Naive thymus-derived CD4-positive, alpha-beta T cell (primary cell): ENCODE measurements around the gene RNGTT. TPM values are rescaled to one million over a fixed set of nuclear protein-coding genes. Genes with fewer than 3 reads are reported as not detected.

Experiments
- ATAC-seq: fragments of 150-1000 bp; cut with Tn5 transposase; 2 replicates; pipeline ENCODE4 v1.10.0; 2021; ENCODE audit warnings: mild to moderate bottlenecking, moderate library complexity
- CTCF ChIA-PET: fragments of 350-600 bp; sonication (Branson Sonifier 250); formaldehyde crosslinking; loops from one replicate; lab custom pipeline; 2021; ENCODE audit warnings: antibody characterized with exemption; lab: Charles Lee
- POLR2A ChIA-PET: fragments of 350-600 bp; sonication (Branson Sonifier 250); formaldehyde crosslinking; loops from one replicate; lab custom pipeline; 2021; ENCODE audit warnings: antibody characterized with exemption, inconsistent platforms; lab: Charles Lee
- DNase-seq, 9 donors: peaks; one replicate each; pipeline versions ENCODE4 v3.0.0 to v3.0.0-alpha.2; 2020 to 2022; ENCODE audit warnings: mixed read lengths in 1 of 9
- H3K27ac ChIP-seq: one replicate; pipeline ENCODE4 v1.7.0; 2013; ENCODE audit warnings: mild to moderate bottlenecking, low read depth, low read length, moderate library complexity
- H3K27me3 ChIP-seq, 2 donors: one replicate each; pipeline ENCODE4 v1.7.0; 2013; ENCODE audit warnings: low read length in 2 of 2, mild to moderate bottlenecking in 2 of 2, moderate library complexity in 2 of 2; ENCODE audit not compliant: control insufficient read depth in 2 of 2, insufficient read depth in 2 of 2
- H3K36me3 ChIP-seq, 3 experiments: 1 replicate in 2 of 3; 2 replicates in 1 of 3; pipeline ENCODE4 v1.7.0; 2013; ENCODE audit warnings: low read length in 3 of 3, mild to moderate bottlenecking in 3 of 3, moderate library complexity in 1 of 3; ENCODE audit not compliant: insufficient read depth in 3 of 3, control insufficient read depth in 2 of 3
- H3K4me1 ChIP-seq, 2 donors: one replicate each; pipeline ENCODE4 v1.7.0; 2013; ENCODE audit warnings: low read length in 2 of 2, mild to moderate bottlenecking in 2 of 2, moderate library complexity in 1 of 2; ENCODE audit not compliant: control insufficient read depth in 2 of 2, insufficient read depth in 2 of 2
- H3K4me3 ChIP-seq: 2 replicates; pipeline ENCODE4 v1.7.0; 2013; ENCODE audit warnings: mild to moderate bottlenecking, low read length
- H3K9me3 ChIP-seq, 3 experiments: 1 replicate in 2 of 3; 2 replicates in 1 of 3; pipeline ENCODE4 v1.7.0; 2013; ENCODE audit warnings: low read length in 3 of 3; ENCODE audit not compliant: control insufficient read depth in 2 of 3
- H3K27ac Mint-ChIP-seq, 9 donors: one replicate each; pipeline ENCODE4 v1.8.0; 2020 to 2022; ENCODE audit warnings: mixed read lengths in 9 of 9, mild to moderate bottlenecking in 8 of 9, moderate library complexity in 5 of 9, inconsistent platforms in 2 of 9
- H3K27me3 Mint-ChIP-seq, 5 donors: one replicate each; pipeline ENCODE4 v1.8.0; 2021 to 2022; ENCODE audit warnings: mixed read lengths in 5 of 5, mild to moderate bottlenecking in 1 of 5
- H3K36me3 Mint-ChIP-seq, 5 donors: one replicate each; pipeline ENCODE4 v1.8.0; 2020 to 2022; ENCODE audit warnings: mixed read lengths in 5 of 5, mild to moderate bottlenecking in 3 of 5, inconsistent platforms in 1 of 5
- H3K4me1 Mint-ChIP-seq, 7 donors: one replicate each; pipeline ENCODE4 v1.8.0; 2020 to 2022; ENCODE audit warnings: mixed read lengths in 7 of 7, mild to moderate bottlenecking in 3 of 7, inconsistent platforms in 1 of 7
- H3K4me3 Mint-ChIP-seq, 10 donors: one replicate each; pipeline ENCODE4 v1.8.0; 2020 to 2022; ENCODE audit warnings: mild to moderate bottlenecking in 10 of 10, mixed read lengths in 10 of 10, moderate library complexity in 6 of 10, inconsistent platforms in 2 of 10
- H3K9me3 Mint-ChIP-seq, 11 donors: one replicate each; pipeline ENCODE4 v1.8.0; 2020 to 2022; ENCODE audit warnings: mixed read lengths in 11 of 11, mild to moderate bottlenecking in 4 of 11, inconsistent platforms in 1 of 11, moderate library complexity in 1 of 11
- intact Hi-C, 2 donors: fragments of 100-400 bp; cut with micrococcal nuclease; formaldehyde crosslinking; loops; one replicate each; pipeline ENCODE4 v1.15.1; 2023
- polyA plus RNA-seq, 2 donors: library from polyadenylated mRNA; unstranded; fragments of 300-500 nt; fragmentation: Illumina TruSeq; gene quantifications; one replicate each; pipeline ENCODE4 v1.2.3, GENCODE V29; 2021
- total RNA-seq, 6 experiments: library from RNA in 5 of 6; stranded (reverse) in 5 of 6; gene quantifications; 1 replicate in 5 of 6; 2 replicates in 1 of 6; pipeline ENCODE4 v1.2.3 and lab custom pipeline; 2021 to 2026

RNGTT gene
- total and polyA plus RNA-seq, 7 experiments from 2014 or later = 15.4 to 26.5 (median 19.3) TPM

- Mint-ChIP-seq H3K4me3 (no peak overlapping the region), H3K36me3 (peaks cover 0 to 18% (median 12%) of the 10 kb centered on the region in 5 donors), H3K9me3 (peaks cover 0 to 4% (median 0%) of the 10 kb centered on the region in 11 donors), H3K27me3 (no peaks in the 10 kb centered on the region), H3K4me1 (peaks cover 0 to 19% (median 7%) of the 10 kb centered on the region in 7 donors), H3K27ac (peak overlapping the region in 1 of 9 donors; percentile 53)
- no peak overlapping the region for H3K27ac ChIP-seq
- no peak overlapping the region for H3K4me3 ChIP-seq
- ChIA-PET POLR2A (no interaction called here), CTCF (no interaction called here)
- no peak for DNase-seq
- ATAC-seq = no peak
- no peaks in the 10 kb centered on the region for H3K36me3 ChIP-seq
- no peaks in the 10 kb centered on the region for H3K27me3 ChIP-seq
- intact Hi-C loops = no loop called here
- H3K4me1 ChIP-seq = no peaks in the 10 kb centered on the region
- no peaks in the 10 kb centered on the region for H3K9me3 ChIP-seq
Observed at GRCh38 chr6:88705601-88706000, 257.8 kb downstream of the RNGTT start.

GRCh38 chr6:88704980-88705379 lies 258.4 kb downstream of the RNGTT start:
- Histone ChIP-seq H3K4me3 (no peak overlapping the region), H3K36me3 (no peaks in the 10 kb centered on the region), H3K9me3 (no peaks in the 10 kb centered on the region), H3K27me3 (no peaks in the 10 kb centered on the region), H3K27ac (no peak overlapping the region), H3K4me1 (no peaks in the 10 kb centered on the region)
- Mint-ChIP-seq H3K4me1 (peaks cover 0 to 19% (median 9%) of the 10 kb centered on the region in 7 donors), H3K27me3 (no peaks in the 10 kb centered on the region), H3K36me3 (peaks cover 0 to 18% (median 12%) of the 10 kb centered on the region in 5 donors), H3K4me3 (no peak overlapping the region), H3K9me3 (peaks cover 0 to 4% (median 0%) of the 10 kb centered on the region in 11 donors), H3K27ac (no peak overlapping the region)
- intact Hi-C loops = no loop called here
- ATAC-seq (no peak), DNase-seq (no peak)
- POLR2A ChIA-PET = no interaction called here
- CTCF ChIA-PET = no interaction called here

- no peaks in the 10 kb centered on the region for H3K27me3 ChIP-seq
Observed at GRCh38 chr6:88702956-88703556, 260.4 kb downstream of the RNGTT start.

GRCh38 chr6:88698661-88699060 lies 264.8 kb downstream of the RNGTT start:
- Histone ChIP-seq H3K36me3 (no peaks in the 10 kb centered on the region), H3K27me3 (no peaks in the 10 kb centered on the region), H3K4me3 (no peak overlapping the region), H3K27ac (no peak overlapping the region), H3K4me1 (no peaks in the 10 kb centered on the region), H3K9me3 (no peaks in the 10 kb centered on the region)
- H3K4me1 Mint-ChIP-seq = peaks cover 0 to 17% (median 6%) of the 10 kb centered on the region in 7 donors
- no peak overlapping the region for H3K4me3 Mint-ChIP-seq
- ChIA-PET CTCF (no interaction called here), POLR2A (no interaction called here)
- H3K27ac Mint-ChIP-seq = no peak overlapping the region
- H3K27me3 Mint-ChIP-seq = no peaks in the 10 kb centered on the region
- H3K36me3 Mint-ChIP-seq = peaks cover 5 to 37% (median 30%) of the 10 kb centered on the region in 5 donors
- no peak for ATAC-seq
- intact Hi-C loops = no loop called here
- no peak for DNase-seq
- H3K9me3 Mint-ChIP-seq = peaks cover 3 to 14% (median 4%) of the 10 kb centered on the region in 11 donors

More at GRCh38 chr6:88702956-88703556, 260.4 kb downstream of the RNGTT start:
- CTCF ChIA-PET = interaction anchor here (0.6 kb wide), 1 partner anchor 23 kb away, joined by 3 read pairs; no protein-coding TSS in a partner anchor
- H3K4me1 ChIP-seq = no peaks in the 10 kb centered on the region
- H3K27ac Mint-ChIP-seq = no peak overlapping the region
- peaks cover 0 to 18% (median 12%) of the 10 kb centered on the region in 5 donors for H3K36me3 Mint-ChIP-seq
- peaks cover 0 to 4% (median 0%) of the 10 kb centered on the region in 11 donors for H3K9me3 Mint-ChIP-seq
- H3K4me1 Mint-ChIP-seq = peaks cover 0 to 17% (median 9%) of the 10 kb centered on the region in 7 donors
- no peaks in the 10 kb centered on the region for H3K27me3 Mint-ChIP-seq
- no peak for ATAC-seq
- no peaks in the 10 kb centered on the region for H3K9me3 ChIP-seq
- no peaks in the 10 kb centered on the region for H3K36me3 ChIP-seq
- POLR2A ChIA-PET = no interaction called here
- no peak overlapping the region for H3K4me3 Mint-ChIP-seq
- H3K4me3 ChIP-seq = no peak overlapping the region
- intact Hi-C loops = no loop called here
- DNase-seq = no peak
- no peak overlapping the region for H3K27ac ChIP-seq

GRCh38 chr6:88695937-88696336 lies 267.5 kb downstream of the RNGTT start:
- ATAC-seq = no peak
- CTCF ChIA-PET = no interaction called here
- POLR2A ChIA-PET = no interaction called here

GRCh38 chr6:88683734-88684133 lies 279.7 kb downstream of the RNGTT start:
- CTCF ChIA-PET = no interaction called here

More at GRCh38 chr6:88695937-88696336, 267.5 kb downstream of the RNGTT start:
- Histone ChIP-seq H3K9me3 (no peaks in the 10 kb centered on the region), H3K4me1 (no peaks in the 10 kb centered on the region), H3K4me3 (no peak overlapping the region), H3K27ac (no peak overlapping the region), H3K36me3 (no peaks in the 10 kb centered on the region), H3K27me3 (no peaks in the 10 kb centered on the region)
- Mint-ChIP-seq H3K27me3 (no peaks in the 10 kb centered on the region), H3K27ac (no peak overlapping the region), H3K9me3 (peaks cover 2 to 14% (median 6%) of the 10 kb centered on the region in 11 donors), H3K4me3 (no peak overlapping the region), H3K4me1 (peaks cover 3 to 24% (median 8%) of the 10 kb centered on the region in 7 donors), H3K36me3 (peaks cover 10 to 51% (median 41%) of the 10 kb centered on the region in 5 donors)
- DNase-seq = no peak
- intact Hi-C loops = no loop called here

GRCh38 chr6:88680654-88681053 lies 282.8 kb downstream of the RNGTT start:
- DNase-seq (no peak), ATAC-seq (no peak)
- peaks cover 0 to 6% (median 0%) of the 10 kb centered on the region in 11 donors for H3K9me3 Mint-ChIP-seq
- H3K9me3 ChIP-seq = no peaks in the 10 kb centered on the region
- ChIA-PET POLR2A (no interaction called here), CTCF (no interaction called here)
- no peaks in the 10 kb centered on the region for H3K4me1 ChIP-seq
- no peak overlapping the region for H3K27ac Mint-ChIP-seq
- H3K27ac ChIP-seq = no peak overlapping the region
- no peak overlapping the region for H3K4me3 ChIP-seq
- intact Hi-C loops = no loop called here
- H3K4me1 Mint-ChIP-seq = peaks cover 0 to 16% (median 9%) of the 10 kb centered on the region in 7 donors
- H3K36me3 Mint-ChIP-seq = peaks cover 5 to 61% (median 26%) of the 10 kb centered on the region in 5 donors
- peaks cover 0 to 6% (median 0%) of the 10 kb centered on the region in 3 experiments for H3K36me3 ChIP-seq
- H3K27me3 ChIP-seq = no peaks in the 10 kb centered on the region
- no peaks in the 10 kb centered on the region for H3K27me3 Mint-ChIP-seq
- H3K4me3 Mint-ChIP-seq = no peak overlapping the region

More at GRCh38 chr6:88683734-88684133, 279.7 kb downstream of the RNGTT start:
- no peak overlapping the region for H3K4me3 Mint-ChIP-seq
- H3K4me1 Mint-ChIP-seq = peaks cover 0 to 16% (median 9%) of the 10 kb centered on the region in 7 donors
- ATAC-seq (no peak), DNase-seq (no peak)
- no peaks in the 10 kb centered on the region for H3K9me3 ChIP-seq
- H3K27me3 Mint-ChIP-seq = no peaks in the 10 kb centered on the region
- no peaks in the 10 kb centered on the region for H3K4me1 ChIP-seq
- no peak overlapping the region for H3K4me3 ChIP-seq
- intact Hi-C loops = no loop called here
- no peak overlapping the region for H3K27ac ChIP-seq
- peaks cover 0 to 12% (median 3%) of the 10 kb centered on the region in 11 donors for H3K9me3 Mint-ChIP-seq
- POLR2A ChIA-PET = no interaction called here
- peaks cover 5 to 62% (median 28%) of the 10 kb centered on the region in 5 donors for H3K36me3 Mint-ChIP-seq
- peaks cover 0 to 3% (median 0%) of the 10 kb centered on the region in 3 experiments for H3K36me3 ChIP-seq
- no peaks in the 10 kb centered on the region for H3K27me3 ChIP-seq
- H3K27ac Mint-ChIP-seq = no peak overlapping the region
